ENCODE measurements around the gene PLPPR3.

PLPPR3 gene

DNA sequence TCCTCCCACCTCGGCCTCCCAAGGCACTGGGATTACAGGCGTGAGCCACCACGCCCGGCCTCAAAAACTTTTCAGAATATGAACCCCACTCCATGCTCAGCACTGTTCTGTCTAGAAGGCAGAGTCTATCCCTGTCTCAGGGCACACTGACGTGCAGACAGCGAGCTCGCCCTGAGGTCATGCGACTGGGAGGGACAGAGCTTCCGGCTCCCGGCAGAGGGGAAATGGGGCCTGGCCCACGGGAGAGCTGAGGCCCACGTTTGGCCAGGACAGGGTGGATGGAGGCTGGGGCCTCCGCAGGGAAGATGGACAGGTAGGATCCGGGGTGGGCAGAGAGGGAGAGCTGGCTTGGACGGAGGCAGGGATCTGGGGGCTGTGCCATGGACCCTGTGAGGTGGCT, 3.1 kb upstream of the PLPPR3 start:
- TF ChIP-seq FOXP2 (optimal IDR thresholded peaks at IDR 0.05; ENCODE audit: borderline replicate concordance, extremely low read depth, extremely low read length, insufficient read depth): no peak
- no peak for TF ChIP-seq TAF1 (IDR thresholded peaks at IDR 0.05; ENCODE audit: borderline replicate concordance, insufficient read depth, low read length)
- no peak for TF ChIP-seq SIN3A (IDR thresholded peaks at IDR 0.05; ENCODE audit: borderline replicate concordance, insufficient read depth, low read length)
- TF ChIP-seq POLR2AphosphoS5 (IDR thresholded peaks at IDR 0.05; ENCODE audit: low read depth, low read length): no peak
- TF ChIP-seq, protein P1, sequence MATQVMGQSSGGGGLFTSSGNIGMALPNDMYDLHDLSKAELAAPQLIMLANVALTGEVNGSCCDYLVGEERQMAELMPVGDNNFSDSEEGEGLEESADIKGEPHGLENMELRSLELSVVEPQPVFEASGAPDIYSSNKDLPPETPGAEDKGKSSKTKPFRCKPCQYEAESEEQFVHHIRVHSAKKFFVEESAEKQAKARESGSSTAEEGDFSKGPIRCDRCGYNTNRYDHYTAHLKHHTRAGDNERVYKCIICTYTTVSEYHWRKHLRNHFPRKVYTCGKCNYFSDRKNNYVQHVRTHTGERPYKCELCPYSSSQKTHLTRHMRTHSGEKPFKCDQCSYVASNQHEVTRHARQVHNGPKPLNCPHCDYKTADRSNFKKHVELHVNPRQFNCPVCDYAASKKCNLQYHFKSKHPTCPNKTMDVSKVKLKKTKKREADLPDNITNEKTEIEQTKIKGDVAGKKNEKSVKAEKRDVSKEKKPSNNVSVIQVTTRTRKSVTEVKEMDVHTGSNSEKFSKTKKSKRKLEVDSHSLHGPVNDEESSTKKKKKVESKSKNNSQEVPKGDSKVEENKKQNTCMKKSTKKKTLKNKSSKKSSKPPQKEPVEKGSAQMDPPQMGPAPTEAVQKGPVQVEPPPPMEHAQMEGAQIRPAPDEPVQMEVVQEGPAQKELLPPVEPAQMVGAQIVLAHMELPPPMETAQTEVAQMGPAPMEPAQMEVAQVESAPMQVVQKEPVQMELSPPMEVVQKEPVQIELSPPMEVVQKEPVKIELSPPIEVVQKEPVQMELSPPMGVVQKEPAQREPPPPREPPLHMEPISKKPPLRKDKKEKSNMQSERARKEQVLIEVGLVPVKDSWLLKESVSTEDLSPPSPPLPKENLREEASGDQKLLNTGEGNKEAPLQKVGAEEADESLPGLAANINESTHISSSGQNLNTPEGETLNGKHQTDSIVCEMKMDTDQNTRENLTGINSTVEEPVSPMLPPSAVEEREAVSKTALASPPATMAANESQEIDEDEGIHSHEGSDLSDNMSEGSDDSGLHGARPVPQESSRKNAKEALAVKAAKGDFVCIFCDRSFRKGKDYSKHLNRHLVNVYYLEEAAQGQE (IDR thresholded peaks at IDR 0.05; ENCODE audit: insufficient read depth in 1 of 2, low read depth in 2 of 2, low read length in 2 of 2): no peak

DNA sequence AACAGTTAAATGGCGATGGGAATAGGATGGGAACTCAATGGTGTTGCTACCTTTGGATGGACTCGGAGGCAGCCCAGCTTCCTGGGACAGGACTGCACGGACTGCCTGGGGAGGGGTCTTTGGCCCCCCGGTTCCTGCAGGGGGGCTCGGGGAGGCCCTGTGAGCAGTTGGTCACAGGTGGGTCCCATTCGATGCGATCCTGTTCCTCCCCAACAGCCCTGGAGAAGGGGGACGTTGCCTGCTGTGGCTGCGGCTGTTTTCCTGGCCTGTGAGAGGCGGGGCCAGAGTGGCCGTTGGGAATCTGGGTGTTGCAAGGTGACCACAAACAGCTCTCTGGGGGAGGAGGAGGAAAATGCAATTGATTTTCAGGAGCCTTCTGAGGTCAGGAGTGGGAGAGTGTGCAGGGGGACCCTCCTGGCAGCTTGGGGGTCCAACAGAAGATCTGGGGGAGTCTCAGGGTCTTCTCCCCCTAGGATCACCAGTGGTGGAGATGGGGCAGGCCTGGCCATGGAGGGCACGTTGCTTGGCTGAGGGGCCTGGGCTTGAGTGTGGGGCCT, 1.9 kb upstream of the PLPPR3 start:
- no peak for TF ChIP-seq TAF1 (IDR thresholded peaks at IDR 0.05; ENCODE audit: borderline replicate concordance, insufficient read depth, low read length)
- no peak for TF ChIP-seq FOXP2 (optimal IDR thresholded peaks at IDR 0.05; ENCODE audit: borderline replicate concordance, extremely low read depth, extremely low read length, insufficient read depth)
- TF ChIP-seq, protein P1 (IDR thresholded peaks at IDR 0.05; ENCODE audit: insufficient read depth in 1 of 2, low read depth in 2 of 2, low read length in 2 of 2): no peak
- TF ChIP-seq SIN3A (IDR thresholded peaks at IDR 0.05; ENCODE audit: borderline replicate concordance, insufficient read depth, low read length): no peak
- no peak for TF ChIP-seq POLR2AphosphoS5 (IDR thresholded peaks at IDR 0.05; ENCODE audit: low read depth, low read length)

DNA sequence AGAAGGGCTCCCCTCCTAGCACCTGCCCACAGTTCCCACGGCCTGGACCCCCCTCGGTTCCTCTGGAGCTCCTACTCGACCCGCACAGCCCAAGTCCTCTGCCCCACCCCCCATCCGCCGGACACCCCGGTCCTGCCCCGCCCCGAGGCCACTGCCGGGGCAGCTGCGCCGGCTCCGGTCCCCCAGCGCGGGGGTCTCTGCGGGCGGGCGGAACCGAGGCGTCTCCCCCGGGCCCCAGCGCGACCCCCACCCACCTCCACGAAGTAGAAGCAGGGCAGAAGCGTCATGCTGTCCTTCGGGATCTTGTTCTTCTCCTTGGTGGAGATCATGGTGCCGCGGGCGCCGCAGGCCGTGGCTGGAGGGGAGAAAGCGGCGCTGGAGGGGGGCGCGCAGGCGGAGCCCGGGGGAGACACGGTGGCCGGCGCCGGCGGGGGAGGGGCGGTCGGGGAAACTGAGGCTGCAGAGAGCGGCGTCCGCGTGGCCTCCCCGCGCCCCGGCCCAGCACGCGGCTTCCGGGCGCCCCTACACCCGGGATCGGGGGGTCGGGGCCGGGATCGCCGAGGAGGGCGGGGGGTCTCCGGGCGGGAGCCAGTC, 427 bp downstream of the PLPPR3 start:
- TF ChIP-seq POLR2AphosphoS5 (IDR thresholded peaks at IDR 0.05; ENCODE audit: low read depth, low read length): no peak
- TF ChIP-seq FOXP2 (optimal IDR thresholded peaks at IDR 0.05; ENCODE audit: borderline replicate concordance, extremely low read depth, extremely low read length, insufficient read depth): no peak
- TF ChIP-seq, protein P1 (IDR thresholded peaks at IDR 0.05; ENCODE audit: insufficient read depth in 1 of 2, low read depth in 2 of 2, low read length in 2 of 2): no peak

DNA sequence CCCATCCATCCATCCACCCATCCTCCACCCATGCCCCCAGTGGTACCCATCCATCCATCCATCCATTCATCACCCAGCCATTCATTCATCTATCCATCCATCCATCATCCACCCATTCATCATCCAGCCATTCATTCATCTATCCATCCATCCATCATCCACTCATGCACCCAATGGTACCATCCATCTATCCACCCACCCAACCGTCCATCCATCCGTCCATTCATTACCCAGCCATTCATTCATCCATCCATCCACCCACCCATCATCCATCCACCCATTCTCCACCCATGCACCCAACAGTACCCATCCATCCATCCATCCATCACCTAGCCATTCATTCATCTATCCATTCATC, 5.3 kb downstream of the PLPPR3 start:
- TF ChIP-seq SIN3A (IDR thresholded peaks at IDR 0.05; ENCODE audit: borderline replicate concordance, insufficient read depth, low read length) (no peak), FOXP2 (optimal IDR thresholded peaks at IDR 0.05; ENCODE audit: borderline replicate concordance, extremely low read depth, extremely low read length, insufficient read depth) (no peak), TAF1 (IDR thresholded peaks at IDR 0.05; ENCODE audit: borderline replicate concordance, insufficient read depth, low read length) (no peak), POLR2AphosphoS5 (IDR thresholded peaks at IDR 0.05; ENCODE audit: low read depth, low read length) (no peak)
- TF ChIP-seq, protein P1 (IDR thresholded peaks at IDR 0.05; ENCODE audit: insufficient read depth in 1 of 2, low read depth in 2 of 2, low read length in 2 of 2): no peak

All from PFSK-1 (cell line).